DOHH2 (cell line): ENCODE measurements around the gene KCNIP1.

ENCODE experiments used
- CTCF ChIP-seq: fragments of 200-600 bp; sonication (generic); IDR thresholded peaks from one replicate; pipeline ENCODE4 v1.5.1; 2014; ENCODE audit warnings: antibody characterized with exemption, mild to moderate bottlenecking, low read depth, low read length; ENCODE audit not compliant: poor library complexity, severe bottlenecking
- EZH2phosphoT487 ChIP-seq: fragments of 200-600 bp; sonication (generic); IDR thresholded peaks from 2 replicates; pipeline ENCODE4 v1.6.1; 2017; ENCODE audit warnings: borderline replicate concordance, mild to moderate bottlenecking, antibody characterized with exemption, low read length, moderate library complexity, mixed read lengths

- TF ChIP-seq CTCF, result no peak
- TF ChIP-seq EZH2phosphoT487, result no peak
Measured at GRCh38 chr5:170597109-170597751, 93.4 kb downstream of the KCNIP1 start.
